Lung microvascular endothelial cell (primary cell): Measurements from ENCODE around the gene GNAI2. TPM values are rescaled to one million over a fixed set of nuclear protein-coding genes. Genes with fewer than 3 reads are reported as not detected.
"Not testable (repeated sequence)": the region's sequence is repeated elsewhere in the genome, so short reads cannot be mapped to it uniquely, and the experiment has no call there.

Experiments
- DNase-seq, 2 donors: peaks; one replicate each; pipeline versions ENCODE4 v3.0.0 to v3.0.0-alpha.2; 2010; ENCODE audit warnings: low read depth in 2 of 2
- total RNA-seq: library from RNA; depleted of rRNA; stranded (reverse); fragments of >200 nt; gene quantifications from 2 replicates; pipeline ENCODE4 v1.2.1, GENCODE V29; 2014

The GNAI2 gene
- total RNA-seq, 1 donor from 2014 or later: 488 TPM

DNA sequence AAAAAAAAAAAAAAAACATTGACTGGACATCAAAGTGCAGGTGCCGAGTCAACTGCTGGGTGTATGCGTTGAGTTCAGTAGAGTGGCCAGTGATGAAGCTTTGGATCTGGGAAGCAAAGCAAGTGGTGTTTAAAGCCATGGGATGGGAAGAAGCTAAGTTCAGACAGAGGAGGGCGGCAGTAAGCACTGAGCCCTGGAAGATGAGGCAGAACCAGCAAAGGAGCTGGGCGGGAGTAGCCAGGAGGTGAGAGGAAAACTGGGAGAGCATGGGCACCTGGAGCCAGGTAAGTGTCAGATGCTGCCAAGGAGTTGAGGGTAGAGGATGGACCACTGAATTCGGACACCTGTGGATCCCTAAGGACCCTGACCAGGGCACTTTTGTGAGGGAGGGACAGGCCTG, 11.4 kb upstream of the GNAI2 start:
- no peak for DNase-seq

DNA sequence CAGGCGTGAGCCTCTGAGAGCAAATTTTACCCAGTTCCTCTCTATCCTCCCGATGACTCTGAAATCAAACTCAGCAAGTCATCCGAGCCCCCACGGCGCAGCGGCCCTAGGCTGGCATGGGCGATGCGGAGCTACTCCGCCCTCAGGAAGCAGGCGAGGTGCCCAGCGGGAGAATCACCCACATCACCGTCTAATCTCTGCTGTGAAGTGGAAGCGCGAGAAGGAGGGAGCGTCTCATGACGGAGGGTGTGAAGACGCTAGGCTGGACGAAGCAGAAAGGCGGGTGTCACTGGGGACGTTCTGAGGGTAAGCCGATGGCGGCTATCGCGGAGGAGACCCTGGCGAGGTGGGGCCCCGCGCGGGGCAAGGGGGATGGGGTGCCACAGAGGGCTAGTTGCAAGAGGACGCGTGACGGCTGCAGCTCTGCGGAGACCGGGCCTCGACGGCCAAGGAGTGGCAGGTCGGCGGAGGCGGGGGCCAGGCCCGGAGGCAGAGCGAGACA, 9.1 kb upstream of the GNAI2 start:
- peak in 1 of 2 donors; percentile 47 for DNase-seq

DNA sequence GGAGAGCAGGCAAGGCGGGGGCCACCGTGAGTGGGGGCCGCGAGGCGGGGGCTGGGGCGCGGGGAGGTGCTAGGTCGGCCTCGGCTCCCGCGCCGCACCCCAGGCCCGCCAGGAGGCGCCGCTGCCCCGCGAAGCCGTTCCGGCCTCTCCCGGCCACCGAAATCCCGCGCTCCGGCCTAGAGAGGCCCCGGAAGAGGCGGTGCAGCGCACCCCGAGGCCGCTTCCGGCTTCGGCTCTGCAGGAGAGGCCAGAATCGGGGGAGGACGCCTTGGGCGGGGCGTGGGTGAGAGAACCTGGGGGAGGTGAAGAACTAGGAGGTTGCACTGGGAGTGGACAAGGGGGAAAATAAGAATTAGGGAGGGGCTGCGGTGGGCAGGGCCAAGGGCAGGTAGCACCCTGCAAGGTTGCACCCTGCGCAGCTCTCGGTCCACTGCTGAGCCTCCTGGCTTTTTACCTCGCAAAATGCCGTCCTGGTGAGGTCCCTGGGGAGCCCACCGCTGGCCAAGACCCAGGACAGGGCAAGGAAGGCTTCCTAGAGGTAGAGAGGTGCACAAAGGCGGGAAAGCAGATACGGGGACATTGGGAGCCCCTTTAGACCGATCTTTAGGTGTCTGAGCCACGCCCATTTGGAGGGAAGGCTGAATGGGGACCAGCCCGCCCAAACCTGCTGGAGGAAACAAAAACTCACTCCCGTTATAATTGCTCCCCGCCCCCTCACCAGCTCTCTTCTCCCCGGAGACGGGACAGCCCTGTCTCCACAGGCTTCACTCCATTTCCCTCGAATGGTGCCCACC, 8.4 kb upstream of the GNAI2 start:
- DNase-seq: peak; percentile 71 to 79

DNA sequence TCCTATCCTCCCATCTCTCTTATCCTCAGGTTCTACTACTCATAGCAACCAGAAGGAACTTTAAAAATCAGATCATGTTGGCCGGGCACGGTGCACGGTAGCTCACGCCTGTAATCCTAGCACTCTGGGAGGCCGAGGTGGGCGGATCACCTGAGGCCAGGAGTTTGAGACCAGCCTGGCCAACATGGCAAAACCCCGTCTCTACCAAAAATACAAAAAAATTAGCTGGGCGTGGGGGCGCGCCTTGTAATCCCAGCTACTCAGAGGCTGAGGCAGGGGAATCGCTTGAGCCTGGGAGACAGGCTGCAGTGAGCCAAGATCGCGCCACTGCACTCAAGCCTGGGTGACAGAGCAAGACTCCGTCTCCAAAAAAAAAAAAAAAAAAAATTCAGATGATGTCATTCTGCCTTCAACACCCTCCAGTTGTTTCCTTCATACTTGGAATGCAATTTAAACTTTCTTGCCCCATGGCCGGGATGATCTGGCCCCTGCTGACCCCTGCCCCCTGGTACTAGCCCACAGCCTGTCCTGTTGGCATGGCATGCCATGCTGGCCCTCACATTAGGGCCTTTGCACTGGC, 7.7 kb upstream of the GNAI2 start:
- not testable (repeated sequence) for DNase-seq

DNA sequence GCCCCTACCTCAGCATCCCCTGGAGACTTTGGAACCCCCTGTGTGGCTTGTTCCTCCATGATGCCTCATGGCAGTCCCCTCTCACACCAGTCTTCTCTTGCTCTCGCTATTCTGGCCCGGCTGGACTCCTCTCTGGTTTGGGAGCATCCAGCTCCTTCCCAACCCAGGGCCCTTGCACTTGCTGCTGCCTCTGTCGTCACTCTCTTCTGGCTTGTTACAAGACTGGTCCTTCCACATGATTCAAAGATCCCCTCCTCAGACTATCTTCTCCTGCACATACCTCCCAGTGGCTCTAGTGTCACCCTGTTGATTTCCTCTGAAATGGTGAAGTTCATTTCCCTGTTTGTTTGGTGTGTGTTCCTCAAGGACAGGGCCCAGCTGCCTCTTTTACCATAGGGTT, 6.5 kb upstream of the GNAI2 start:
- DNase-seq: no peak

DNA sequence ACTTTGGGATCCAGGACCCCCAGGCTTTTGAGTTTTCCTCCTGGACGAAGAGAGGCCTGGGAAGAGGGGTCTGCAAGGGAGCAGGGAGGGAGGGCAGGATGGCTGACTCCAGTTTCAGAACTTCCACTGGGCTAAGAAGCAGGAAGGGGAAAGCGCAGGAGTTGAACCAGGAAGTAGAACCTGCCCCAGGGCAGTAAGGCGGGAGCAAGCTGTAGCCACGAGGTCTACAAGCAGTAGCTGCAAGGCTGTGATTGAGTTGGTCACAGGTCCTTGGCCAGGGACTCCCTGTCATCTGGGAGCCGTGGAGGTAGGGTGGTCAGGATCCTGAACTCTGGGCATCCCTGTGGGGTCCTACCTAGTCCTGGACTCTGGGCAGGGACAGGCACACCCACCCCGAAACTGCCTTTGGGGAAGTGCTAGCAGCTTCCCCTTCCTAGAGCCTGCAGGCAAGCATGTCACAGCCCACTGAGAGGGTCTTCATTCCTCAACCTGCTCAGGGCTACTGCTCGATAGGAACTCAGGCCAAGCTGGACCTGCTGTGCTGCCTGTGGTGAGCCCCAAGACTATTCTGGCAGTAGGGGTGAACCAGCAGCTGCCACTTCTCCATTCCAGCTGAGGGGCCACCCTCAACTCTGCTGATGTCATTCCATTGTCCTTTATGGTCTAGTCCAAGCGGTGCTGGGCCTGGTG, 5.8 kb upstream of the GNAI2 start:
- no peak for DNase-seq

DNA sequence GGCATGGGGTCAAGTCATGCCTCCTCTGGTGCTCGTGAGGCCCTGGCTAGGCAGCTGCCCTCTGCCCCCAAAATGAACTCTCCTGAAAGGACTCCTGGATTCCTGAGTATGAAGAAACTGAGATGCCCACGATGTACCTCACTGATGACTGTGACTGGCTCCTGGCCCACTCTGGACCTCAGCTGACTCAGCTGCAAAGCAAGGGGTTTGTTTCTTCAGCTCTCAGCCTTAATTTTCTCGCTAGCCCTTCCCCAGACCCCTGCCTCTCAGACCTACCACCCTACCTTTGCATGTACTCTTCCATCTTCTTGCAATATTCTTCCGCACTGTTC, 5.2 kb upstream of the GNAI2 start:
- no peak for DNase-seq

DNA sequence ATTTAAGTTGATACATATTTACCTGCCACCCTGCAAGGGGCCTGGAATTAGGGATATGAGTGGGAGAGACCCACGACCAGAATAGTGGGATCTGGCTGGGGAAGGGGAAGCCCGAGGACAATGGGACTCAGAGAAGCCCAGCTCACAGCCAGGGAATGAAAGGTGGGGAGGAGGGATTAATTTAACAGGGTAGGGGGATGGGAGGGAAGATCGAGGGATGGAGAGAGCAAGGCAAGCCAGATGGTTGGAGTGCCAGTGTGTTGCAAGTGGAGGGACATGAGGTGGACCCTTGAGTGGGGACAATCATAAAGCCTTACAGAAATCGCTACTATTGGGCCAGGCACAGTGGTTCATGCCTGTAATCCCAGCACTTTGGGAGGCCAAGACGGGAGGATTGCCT, 4.4 kb upstream of the GNAI2 start:
- no peak for DNase-seq

DNA sequence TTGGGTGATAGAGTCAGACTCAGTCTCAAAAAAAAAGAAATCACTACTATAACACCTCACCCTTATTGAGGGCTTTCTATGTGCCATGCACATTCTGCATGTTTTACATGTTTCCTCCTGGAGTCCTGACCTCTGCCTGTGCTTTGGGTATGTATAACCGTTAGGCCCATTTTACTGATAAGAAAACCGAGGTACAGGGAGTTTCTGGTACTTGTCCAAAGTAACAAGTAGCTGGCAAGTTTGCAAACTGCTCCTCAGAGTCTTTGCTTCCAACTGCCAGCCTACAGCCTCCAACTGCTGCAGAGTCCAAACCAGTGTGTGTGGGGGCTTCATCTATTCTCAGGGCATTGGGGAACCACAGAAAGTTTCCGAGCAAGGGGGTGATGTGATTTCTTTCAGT, 3.7 kb upstream of the GNAI2 start:
- no peak for DNase-seq

DNA sequence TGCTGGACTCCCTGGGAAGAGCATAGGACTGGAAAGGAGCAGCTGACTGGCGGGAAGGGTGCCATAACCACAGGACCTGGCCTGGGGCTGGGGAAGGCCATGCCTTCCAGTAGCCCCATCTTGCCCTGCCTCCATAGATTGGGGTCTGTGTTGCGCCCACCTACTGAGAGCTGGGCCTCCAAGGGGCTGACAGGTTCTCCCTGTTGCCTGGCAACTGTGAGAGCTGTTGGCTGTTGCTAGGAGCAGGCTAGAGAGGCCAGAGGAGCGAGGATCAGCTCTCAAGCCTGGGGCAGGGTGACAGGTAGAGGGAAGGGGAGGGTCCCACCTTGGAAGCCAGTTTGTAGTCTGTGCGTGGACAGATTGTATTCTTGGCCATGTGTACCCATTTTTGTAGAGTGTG, 2.8 kb upstream of the GNAI2 start:
- no peak for DNase-seq

DNA sequence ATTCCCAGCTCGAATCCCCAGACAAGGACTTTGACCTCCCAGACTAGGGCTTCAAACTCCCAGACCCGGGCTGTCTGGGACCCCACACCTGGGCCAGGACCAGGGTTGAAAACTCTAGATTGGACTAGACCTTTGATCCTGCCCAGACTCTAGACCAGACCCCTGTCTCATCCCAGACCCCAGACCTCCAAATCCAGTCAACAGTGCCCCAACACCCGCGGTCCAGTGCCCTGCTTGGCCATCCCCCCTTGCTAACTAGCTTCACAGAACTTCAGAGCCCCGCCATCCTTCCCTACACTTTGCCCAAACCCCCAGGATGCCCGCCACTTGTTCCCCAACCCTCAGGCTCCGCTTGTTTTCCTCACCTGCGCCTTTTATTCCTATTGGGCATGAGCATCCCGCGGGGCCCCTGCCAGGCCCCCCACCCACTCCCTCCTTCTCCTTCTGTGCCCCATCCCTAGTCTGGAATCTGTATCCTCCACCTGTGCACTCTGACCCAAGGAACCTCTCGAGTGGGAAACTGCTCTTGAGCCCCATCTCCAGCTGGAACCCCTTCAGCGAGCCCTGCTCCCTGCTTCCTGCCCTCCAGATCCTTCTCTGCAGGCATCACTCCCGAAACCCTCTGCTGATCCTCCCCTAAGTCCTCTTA, 604 bp downstream of the GNAI2 start:
- DNase-seq: no peak

DNA sequence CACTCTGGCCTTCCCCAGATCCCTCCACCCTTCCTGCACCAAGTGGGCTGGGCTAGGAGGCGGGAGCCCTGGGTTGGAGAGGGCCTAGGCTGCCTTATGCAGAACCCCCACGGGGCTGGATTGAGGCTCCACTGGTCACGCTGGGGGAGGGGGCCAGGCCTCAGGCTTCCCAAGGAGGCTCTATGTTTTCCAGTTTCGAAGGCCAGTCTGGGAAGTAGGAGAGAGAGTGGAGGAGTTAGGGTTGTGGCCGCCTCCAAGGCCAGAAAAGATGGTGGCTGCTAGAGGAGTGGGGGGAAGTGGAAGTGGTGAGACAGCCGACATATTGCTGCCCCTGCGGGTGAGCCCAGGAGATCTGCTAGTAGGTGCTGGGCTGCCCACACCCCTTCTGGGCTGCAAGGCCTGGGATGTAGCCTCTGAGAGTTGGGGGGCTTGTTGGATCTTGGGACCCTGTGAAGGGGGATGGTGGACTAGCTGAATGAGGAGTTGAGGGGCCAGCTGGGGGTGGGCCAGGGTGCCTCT, 1.2 kb downstream of the GNAI2 start:
- peak in 1 of 2 donors; percentile 59 for DNase-seq

DNA sequence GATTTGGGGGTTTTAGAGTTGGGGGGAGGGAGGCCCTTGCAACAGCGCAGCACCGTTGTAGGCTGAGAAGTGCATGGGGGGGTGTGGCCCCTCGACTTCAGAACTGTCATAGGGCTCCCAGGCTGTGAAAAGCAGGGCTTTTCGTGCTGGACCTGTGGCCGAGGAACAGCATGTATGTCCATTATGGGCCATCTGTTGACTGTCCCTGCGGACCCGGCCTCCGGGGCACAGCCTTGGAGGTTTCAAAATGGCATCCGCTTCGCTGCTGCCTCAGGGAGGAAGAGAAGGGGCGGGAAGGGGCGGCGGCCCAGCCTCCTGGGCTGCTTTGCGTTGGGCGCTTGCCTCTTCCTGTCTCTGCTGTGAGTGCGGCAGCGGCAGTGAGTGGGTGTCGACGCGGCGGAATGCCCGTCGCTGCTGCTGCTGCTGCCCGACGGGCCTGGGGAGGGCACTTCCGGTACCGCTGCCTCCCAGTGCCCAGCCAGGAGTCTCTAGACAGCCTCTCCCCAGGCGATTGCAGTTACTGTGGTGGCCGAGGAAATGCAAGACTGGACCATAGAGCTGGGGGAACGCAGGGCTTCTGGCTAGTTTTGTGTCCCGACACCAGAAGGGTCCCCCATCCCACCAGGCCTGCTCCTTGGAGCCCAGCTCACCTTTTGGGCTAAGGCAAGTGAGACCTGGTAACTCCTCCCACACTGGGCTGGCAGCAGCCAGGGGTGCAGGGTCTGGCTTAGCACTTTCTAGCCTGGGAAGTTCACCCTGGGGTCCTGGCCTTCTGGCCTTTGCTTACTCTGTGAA, 1.9 kb downstream of the GNAI2 start:
- DNase-seq: peak; percentile 75 to 85

DNA sequence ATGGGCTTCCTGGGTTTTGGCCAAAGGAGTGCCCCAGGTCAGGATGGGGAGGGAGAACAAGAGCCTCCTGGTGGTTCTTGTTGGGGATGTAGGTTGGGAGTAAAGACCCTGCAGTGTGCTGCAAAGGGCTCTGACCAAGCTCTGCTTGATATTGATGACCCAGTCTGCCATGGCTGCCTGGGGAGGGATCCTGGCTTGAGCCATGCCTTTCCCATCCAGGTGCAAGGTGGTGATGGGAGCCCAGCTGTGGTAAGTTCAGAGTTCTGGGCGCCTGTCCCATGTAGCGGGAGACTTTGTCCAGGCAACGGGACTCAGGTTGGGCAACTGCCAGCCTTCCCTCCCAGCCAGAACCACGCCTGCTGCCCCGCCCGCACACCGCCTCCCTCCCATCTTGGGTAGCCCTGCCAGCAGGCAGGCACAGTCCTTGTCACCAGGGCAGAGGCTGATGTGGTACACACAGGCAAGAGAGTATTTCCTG, 2.6 kb downstream of the GNAI2 start:
- DNase-seq: peak in 1 of 2 donors; percentile 64

DNA sequence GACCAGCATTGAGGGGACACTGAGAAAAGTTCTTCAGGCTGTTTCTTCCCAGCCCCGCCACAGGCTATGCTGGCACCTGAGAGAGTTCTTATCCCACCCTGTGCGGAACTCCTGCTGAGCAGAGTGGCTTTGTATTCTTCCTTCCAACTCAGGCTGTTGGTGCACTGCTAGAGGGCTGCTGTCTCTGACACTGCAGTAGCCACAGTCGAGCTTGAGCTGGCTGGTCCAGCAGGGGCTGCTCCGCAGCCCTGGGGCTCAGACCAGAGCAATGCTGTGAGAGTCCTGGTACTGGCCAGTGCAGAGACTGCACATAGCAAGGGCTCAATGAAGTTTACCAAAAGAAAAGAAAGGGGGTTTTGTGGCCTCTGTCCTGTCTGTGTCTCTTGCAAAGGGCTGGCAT, 3.6 kb downstream of the GNAI2 start:
- no peak for DNase-seq

DNA sequence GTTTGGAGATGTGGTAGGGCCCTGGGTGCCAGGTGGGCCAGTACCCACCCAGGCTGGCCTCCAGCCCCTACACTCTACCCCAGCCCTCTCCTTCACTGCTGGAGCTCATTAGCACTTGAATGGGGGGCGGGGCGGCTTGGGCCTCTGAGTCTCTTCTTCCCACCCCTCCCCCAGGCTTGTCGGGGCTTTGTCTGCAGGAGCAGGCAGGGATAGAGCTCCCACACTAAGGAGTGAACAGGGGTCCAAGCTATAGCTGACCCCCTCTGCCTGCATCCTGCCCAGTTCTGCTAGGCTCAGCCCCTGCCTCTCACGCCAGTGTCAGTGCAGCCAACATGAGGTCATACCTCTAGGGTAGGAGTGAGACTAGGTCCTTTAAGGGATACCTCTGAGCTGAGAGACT, 5.2 kb downstream of the GNAI2 start:
- no peak for DNase-seq

DNA sequence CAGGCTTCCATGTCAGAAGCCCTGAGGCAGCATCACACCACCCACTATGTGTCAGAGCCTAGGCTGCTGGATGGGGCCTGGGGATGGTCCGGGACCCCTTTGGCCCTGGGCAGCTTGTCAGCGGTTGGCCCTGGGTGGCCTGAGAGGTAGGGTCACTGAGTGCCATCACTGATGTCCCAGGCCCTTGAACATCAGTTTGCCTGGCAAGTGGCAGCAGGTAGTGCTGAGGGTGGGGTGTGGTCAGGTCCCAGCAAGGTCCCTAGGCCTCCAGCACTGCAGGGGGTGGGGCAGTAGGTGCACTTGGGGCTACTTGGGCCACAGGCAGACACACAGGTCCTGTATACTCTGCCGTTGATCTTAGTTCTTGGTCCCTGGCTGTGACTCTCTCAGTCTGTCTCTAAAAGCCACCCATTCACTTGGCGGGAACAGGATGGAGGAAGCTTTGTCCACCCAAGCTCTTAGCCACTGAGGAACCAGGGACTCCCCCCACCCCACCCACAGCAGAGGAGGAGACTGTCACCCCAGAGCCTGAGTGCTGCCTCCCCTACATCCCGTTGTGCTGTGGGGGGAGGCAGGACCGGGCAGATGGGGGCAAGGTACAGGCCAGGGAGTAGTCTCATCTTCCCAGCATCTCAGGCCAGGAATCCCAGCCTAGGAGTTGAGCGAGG, 5.8 kb downstream of the GNAI2 start:
- no peak for DNase-seq

DNA sequence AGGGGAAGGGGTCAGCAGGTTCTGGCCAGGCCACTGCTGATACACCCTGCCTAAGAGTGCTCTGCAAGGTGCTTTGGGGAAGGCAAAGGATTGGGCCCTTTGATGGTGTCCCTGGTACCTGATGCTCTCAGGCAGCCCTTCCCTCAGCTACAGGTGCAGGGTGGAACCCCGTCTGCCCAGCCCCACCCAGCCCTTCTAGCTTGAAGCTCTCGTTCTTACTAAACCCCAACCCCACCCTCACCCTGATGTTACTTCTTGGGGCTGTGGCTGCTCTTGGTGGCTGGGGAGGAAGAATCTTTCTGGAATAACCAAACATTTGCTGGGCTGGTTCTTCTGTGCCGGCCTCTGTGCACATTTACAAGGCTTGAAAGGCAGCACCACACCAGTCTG, 6.4 kb downstream of the GNAI2 start:
- no peak for DNase-seq

DNA sequence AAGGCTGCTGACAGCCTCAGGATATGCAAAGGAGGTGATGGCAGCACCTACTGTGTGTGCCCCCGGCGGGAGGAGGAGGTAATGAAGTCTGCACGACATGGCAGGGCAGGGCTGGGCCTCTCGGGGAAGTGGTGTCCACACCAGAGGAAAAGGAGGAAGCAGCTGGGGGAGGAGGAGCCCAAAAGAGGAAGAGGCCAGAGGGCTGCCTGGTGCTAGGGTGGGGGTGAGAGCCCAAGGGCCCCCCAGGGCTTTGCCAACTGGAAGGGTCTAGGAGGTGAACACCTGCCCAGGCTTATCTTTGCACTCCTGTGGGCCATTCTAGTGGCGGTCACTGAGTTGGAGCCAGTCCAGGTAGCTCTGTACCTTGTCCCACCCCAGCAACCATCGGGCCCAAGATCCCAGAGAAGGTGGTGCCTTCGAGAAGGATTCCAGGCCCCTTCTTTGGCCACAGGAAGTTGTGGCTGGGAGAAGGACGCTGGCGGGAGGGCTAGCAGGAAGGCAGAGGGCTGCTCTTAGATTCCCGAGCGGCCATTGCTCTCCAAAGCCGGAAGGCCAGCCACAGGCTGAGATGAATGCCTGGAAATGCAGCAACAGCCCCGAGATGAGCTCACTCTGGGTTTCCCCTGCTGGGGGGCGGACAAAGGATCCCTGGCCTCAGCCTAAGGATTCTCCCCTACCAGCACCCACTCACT, 7.0 kb downstream of the GNAI2 start:
- DNase-seq: peak; percentile 89 to 96

DNA sequence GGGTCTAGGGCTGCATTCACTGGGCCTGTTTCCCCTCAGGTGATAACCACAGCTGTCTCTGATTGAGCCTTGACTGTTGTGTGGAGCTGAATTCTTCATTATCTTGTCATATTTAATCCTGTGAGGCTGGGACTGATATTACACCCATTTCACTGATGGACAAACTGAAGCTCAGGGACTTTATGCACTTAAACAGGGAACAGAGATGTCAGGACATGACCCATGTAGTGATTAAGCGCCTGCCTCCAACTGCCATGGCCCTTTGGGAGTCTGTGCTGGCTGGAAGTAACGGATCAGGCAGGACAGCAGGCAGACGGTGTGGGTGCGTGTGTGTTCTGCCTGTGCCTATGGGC, 7.5 kb downstream of the GNAI2 start:
- DNase-seq: no peak
